Natural killer cell (primary cell): ENCODE measurements around the gene PDK4. TPM values are rescaled to one million over a fixed set of nuclear protein-coding genes. Genes with fewer than 3 reads are reported as not detected.

Experiments used
- ATAC-seq, 3 donors: fragments of 150-1000 bp in 2 of 3; fragments of 200-7000 bp in 1 of 3; cut with Tn5 transposase; 1 replicate in 1 of 3; 2 replicates in 2 of 3; pipeline ENCODE4 v1.10.0; 2021; ENCODE audit warnings: mild to moderate bottlenecking in 2 of 3, moderate library complexity in 2 of 3
- DNase-seq, 2 donors: peaks; one replicate each; pipeline versions ENCODE4 v3.0.0 to v3.0.0-alpha.2; 2013 to 2021; ENCODE audit warnings: mixed read lengths in 1 of 2
- H3K27ac ChIP-seq: one replicate; pipeline ENCODE4 v1.5.1; 2013; ENCODE audit warnings: mild to moderate bottlenecking, low read length
- H3K27me3 ChIP-seq: one replicate; pipeline ENCODE4 v1.6.1; 2013; ENCODE audit warnings: low read length; ENCODE audit not compliant: control insufficient read depth, insufficient read depth
- H3K36me3 ChIP-seq: one replicate; pipeline ENCODE4 v1.6.1; 2013; ENCODE audit warnings: low read length; ENCODE audit not compliant: control insufficient read depth, insufficient read depth
- H3K4me1 ChIP-seq: one replicate; pipeline ENCODE4 v1.6.1; 2013; ENCODE audit warnings: low read length; ENCODE audit not compliant: control insufficient read depth, insufficient read depth
- H3K4me3 ChIP-seq: one replicate; pipeline ENCODE4 v1.5.1; 2013; ENCODE audit warnings: low read length
- H3K9me3 ChIP-seq: one replicate; pipeline ENCODE4 v1.6.1; 2013; ENCODE audit warnings: low read length; ENCODE audit not compliant: control insufficient read depth, insufficient read depth
- H3K27ac Mint-ChIP-seq, 2 donors: one replicate each; pipeline ENCODE4 v1.8.0; 2022; ENCODE audit warnings: mild to moderate bottlenecking in 2 of 2, mixed read lengths in 2 of 2, moderate library complexity in 1 of 2
- H3K27me3 Mint-ChIP-seq, 2 donors: one replicate each; pipeline ENCODE4 v1.8.0; 2022; ENCODE audit warnings: low read depth in 2 of 2, mixed read lengths in 2 of 2
- H3K36me3 Mint-ChIP-seq: one replicate; pipeline ENCODE4 v1.8.0; 2022; ENCODE audit warnings: mixed read lengths
- H3K4me1 Mint-ChIP-seq, 2 donors: one replicate each; pipeline ENCODE4 v1.8.0; 2022; ENCODE audit warnings: mixed read lengths in 2 of 2
- H3K4me3 Mint-ChIP-seq: one replicate; pipeline ENCODE4 v1.8.0; 2022; ENCODE audit warnings: mild to moderate bottlenecking, moderate library complexity, mixed read lengths
- H3K9me3 Mint-ChIP-seq, 2 donors: one replicate each; pipeline ENCODE4 v1.8.0; 2022; ENCODE audit warnings: mixed read lengths in 2 of 2
- WGBS: methylation state at CpG from one replicate; pipeline ENCODE4 v1.1.7; 2013; ENCODE audit warnings: missing lambda C conversion rate; ENCODE audit not compliant: insufficient coverage; 5-methylcytosine and 5-hydroxymethylcytosine counted together
- intact Hi-C: fragments of 100-400 bp; cut with micrococcal nuclease; formaldehyde crosslinking; loops from one replicate; pipeline ENCODE4 v1.14.2; 2022
- total RNA-seq, 4 donors: library from RNA; stranded (reverse); fragments of 120-200 nt in 1 of 4; gene quantifications; one replicate each; pipeline versions ENCODE4 v1.2.3 to v1.2.4, GENCODE V29; 2013 to 2022
- TF ChIP-seq, protein P1 (sequence below): fragments of 200-600 bp; IDR thresholded peaks from one replicate; pipeline ENCODE4 v1.8.0; 2022; ENCODE audit warnings: antibody characterized with exemption

The PDK4 gene
- total RNA-seq, 3 donors from 2014 or later (not counting 1 experiment from before 2014, with no cell fraction given): 0.78 to 3.8 (median 2.3) TPM

DNA sequence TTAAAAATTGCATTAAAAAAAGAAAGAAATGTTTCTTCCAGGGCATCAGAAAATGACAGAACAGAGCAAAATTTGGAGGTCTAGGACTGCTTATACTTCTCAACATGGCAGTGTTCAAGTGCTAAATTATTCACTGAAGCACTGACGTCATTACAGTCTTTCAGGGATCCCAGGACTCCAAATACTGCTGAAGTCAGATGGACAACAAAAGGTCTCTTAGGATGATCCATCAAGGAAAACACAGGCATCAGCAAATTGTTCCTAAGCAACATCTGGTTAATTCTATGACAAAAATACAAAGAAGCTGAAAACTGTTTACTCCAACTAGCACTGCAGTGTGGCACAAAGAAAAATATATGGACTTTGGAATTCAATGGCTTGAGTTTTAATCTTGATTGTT lies 52.1 kb downstream of the PDK4 start:
- DNase-seq: no peak
- Mint-ChIP-seq H3K36me3 (no peaks in the 10 kb centered on the region), H3K4me3 (no peak overlapping the region), H3K27me3 (peaks cover 2 to 14% of the 10 kb centered on the region in 2 donors), H3K9me3 (no peaks in the 10 kb centered on the region), H3K27ac (no peak overlapping the region), H3K4me1 (peaks cover 6% of the 10 kb centered on the region in 2 donors)
- H3K36me3 ChIP-seq: no peaks in the 10 kb centered on the region
- TF ChIP-seq, protein P1, sequence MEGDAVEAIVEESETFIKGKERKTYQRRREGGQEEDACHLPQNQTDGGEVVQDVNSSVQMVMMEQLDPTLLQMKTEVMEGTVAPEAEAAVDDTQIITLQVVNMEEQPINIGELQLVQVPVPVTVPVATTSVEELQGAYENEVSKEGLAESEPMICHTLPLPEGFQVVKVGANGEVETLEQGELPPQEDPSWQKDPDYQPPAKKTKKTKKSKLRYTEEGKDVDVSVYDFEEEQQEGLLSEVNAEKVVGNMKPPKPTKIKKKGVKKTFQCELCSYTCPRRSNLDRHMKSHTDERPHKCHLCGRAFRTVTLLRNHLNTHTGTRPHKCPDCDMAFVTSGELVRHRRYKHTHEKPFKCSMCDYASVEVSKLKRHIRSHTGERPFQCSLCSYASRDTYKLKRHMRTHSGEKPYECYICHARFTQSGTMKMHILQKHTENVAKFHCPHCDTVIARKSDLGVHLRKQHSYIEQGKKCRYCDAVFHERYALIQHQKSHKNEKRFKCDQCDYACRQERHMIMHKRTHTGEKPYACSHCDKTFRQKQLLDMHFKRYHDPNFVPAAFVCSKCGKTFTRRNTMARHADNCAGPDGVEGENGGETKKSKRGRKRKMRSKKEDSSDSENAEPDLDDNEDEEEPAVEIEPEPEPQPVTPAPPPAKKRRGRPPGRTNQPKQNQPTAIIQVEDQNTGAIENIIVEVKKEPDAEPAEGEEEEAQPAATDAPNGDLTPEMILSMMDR: no peak
- 86% methylated on average over 1 of the region's 1 CpG for WGBS
- H3K9me3 ChIP-seq: no peaks in the 10 kb centered on the region
- H3K4me3 ChIP-seq: no peak overlapping the region
- H3K27ac ChIP-seq: no peak overlapping the region
- no peak for ATAC-seq
- no peaks in the 10 kb centered on the region for H3K27me3 ChIP-seq
- no peaks in the 10 kb centered on the region for H3K4me1 ChIP-seq
- intact Hi-C loops: no loop called here

DNA sequence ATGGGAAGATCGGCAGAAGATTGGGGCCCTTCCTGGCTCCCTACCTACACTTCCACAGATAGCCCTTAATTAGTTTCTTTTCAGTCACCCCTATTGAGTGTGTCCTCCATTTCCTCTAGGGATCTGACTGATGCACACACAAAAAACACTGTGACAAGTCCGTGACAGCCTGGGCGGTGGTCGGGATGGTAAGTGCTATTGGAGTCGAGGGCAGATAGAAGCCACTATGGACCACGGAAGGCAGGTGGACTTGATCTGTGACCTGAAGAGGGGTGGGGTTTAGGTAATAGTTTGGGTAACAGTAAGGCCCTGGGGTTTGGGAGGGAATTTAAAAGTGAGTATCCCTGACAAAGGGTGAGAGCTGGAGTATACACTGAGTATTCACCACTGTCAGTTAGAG lies 53.0 kb downstream of the PDK4 start:
- H3K4me1 ChIP-seq: no peaks in the 10 kb centered on the region
- no peak for ATAC-seq
- H3K27me3 ChIP-seq: no peaks in the 10 kb centered on the region
- no peaks in the 10 kb centered on the region for H3K9me3 ChIP-seq
- Mint-ChIP-seq H3K27me3 (peaks cover 2 to 14% of the 10 kb centered on the region in 2 donors), H3K4me1 (peaks cover 6% of the 10 kb centered on the region in 2 donors), H3K36me3 (no peaks in the 10 kb centered on the region), H3K4me3 (no peak overlapping the region), H3K27ac (no peak overlapping the region), H3K9me3 (no peaks in the 10 kb centered on the region)
- no peak overlapping the region for H3K4me3 ChIP-seq
- intact Hi-C loops: no loop called here
- H3K27ac ChIP-seq: no peak overlapping the region
- H3K36me3 ChIP-seq: no peaks in the 10 kb centered on the region
- no peak for DNase-seq
- 95% methylated on average over 6 of the region's 6 CpGs for WGBS
- TF ChIP-seq, protein P1: no peak

DNA sequence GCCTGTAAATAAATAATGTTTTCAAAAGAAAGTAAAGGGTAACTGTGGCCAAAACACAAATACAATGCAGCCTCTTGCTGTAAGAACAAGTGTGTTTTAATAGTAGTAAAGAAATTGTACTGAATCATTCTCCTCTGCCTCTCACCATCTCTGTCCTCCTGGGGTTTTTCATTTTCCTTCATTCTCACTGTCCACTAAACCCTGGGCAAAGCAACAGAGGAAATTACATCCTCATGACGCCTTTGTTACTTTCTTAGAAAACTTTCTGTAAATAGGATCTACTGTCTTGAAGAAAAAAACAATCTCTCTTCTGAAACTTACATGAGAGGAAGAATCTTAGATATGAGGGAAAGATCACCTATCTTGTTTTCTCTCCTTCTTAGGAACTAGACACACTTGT lies 56.0 kb downstream of the PDK4 start:
- no peaks in the 10 kb centered on the region for H3K9me3 Mint-ChIP-seq
- Histone ChIP-seq H3K9me3 (no peaks in the 10 kb centered on the region), H3K27ac (no peak overlapping the region), H3K4me3 (no peak overlapping the region), H3K27me3 (no peaks in the 10 kb centered on the region), H3K4me1 (no peaks in the 10 kb centered on the region), H3K36me3 (no peaks in the 10 kb centered on the region)
- no peak overlapping the region for H3K27ac Mint-ChIP-seq
- intact Hi-C loops: no loop called here
- no peak for ATAC-seq
- no peak overlapping the region for H3K4me3 Mint-ChIP-seq
- no peaks in the 10 kb centered on the region for H3K36me3 Mint-ChIP-seq
- peaks cover 2 to 14% of the 10 kb centered on the region in 2 donors for H3K27me3 Mint-ChIP-seq
- no CpG with 5 or more reads among the region's 1 CpG for WGBS
- DNase-seq: no peak
- TF ChIP-seq, protein P1: no peak
- H3K4me1 Mint-ChIP-seq: peaks cover 3% of the 10 kb centered on the region in 2 donors

DNA sequence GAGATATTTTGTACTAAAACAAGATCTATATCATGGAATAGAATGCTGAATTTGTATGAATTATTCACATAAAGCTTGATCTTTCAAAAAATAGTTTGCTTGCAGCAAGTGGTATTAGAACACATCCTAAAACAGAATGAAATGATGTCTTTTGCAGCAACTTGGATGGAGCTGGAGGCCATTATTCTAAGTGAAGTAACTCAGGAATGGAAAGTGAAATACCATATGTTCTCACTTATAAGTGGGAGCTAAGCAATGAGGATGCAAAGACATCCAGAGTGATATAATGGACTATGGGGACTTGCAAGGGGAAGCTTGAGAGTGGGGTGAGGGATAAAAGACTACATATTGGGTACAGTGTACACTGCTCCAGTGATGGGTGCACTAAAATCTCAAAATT lies 56.9 kb downstream of the PDK4 start:
- Mint-ChIP-seq H3K27ac (no peak overlapping the region), H3K4me3 (no peak overlapping the region), H3K36me3 (no peaks in the 10 kb centered on the region), H3K4me1 (no peaks in the 10 kb centered on the region), H3K9me3 (no peaks in the 10 kb centered on the region), H3K27me3 (peaks cover 9 to 23% of the 10 kb centered on the region in 2 donors)
- no peak for DNase-seq
- H3K4me3 ChIP-seq: no peak overlapping the region
- intact Hi-C loops: no loop called here
- no peak for ATAC-seq
- H3K4me1 ChIP-seq: no peaks in the 10 kb centered on the region
- H3K36me3 ChIP-seq: no peaks in the 10 kb centered on the region
- TF ChIP-seq, protein P1: no peak
- no peaks in the 10 kb centered on the region for H3K27me3 ChIP-seq
- H3K9me3 ChIP-seq: no peaks in the 10 kb centered on the region
- no peak overlapping the region for H3K27ac ChIP-seq
